IMR-90 (cell line): ENCODE results near the gene TACC2.

Source experiments
- CEBPB ChIP-seq: IDR thresholded peaks from 2 replicates; pipeline ENCODE4 v1.6.1; 2012; ENCODE audit warnings: low read depth, low read length, improper control_type of control experiment
- CTCF ChIP-seq: conservative IDR thresholded peaks from 2 replicates; pipeline ENCODE4 v1.5.1; 2012; ENCODE audit warnings: mild to moderate bottlenecking, low read depth, low read length, improper control_type of control experiment
- ELK1 ChIP-seq: fragments of 150-350 bp; IDR thresholded peaks from 2 replicates; pipeline ENCODE4 v1.6.1; 2016; ENCODE audit warnings: low read depth, mild to moderate bottlenecking, low read length, moderate library complexity, borderline replicate concordance
- FOS ChIP-seq: fragments of 150-350 bp; IDR thresholded peaks from 2 replicates; pipeline ENCODE4 v1.6.1; 2016; ENCODE audit warnings: low read depth, low read length
- MAFK ChIP-seq: IDR thresholded peaks from 2 replicates; pipeline ENCODE4 v1.6.1; 2012; ENCODE audit warnings: low read depth, low read length, improper control_type of control experiment
- MAZ ChIP-seq: IDR thresholded peaks from 2 replicates; pipeline ENCODE4 v1.6.1; 2012; ENCODE audit warnings: low read depth, mild to moderate bottlenecking, low read length, improper control_type of control experiment, moderate library complexity, borderline replicate concordance
- MXI1 ChIP-seq: IDR thresholded peaks from 2 replicates; pipeline ENCODE4 v1.6.1; 2012; ENCODE audit warnings: low read depth, mild to moderate bottlenecking, low read length, moderate library complexity, borderline replicate concordance
- POLR2A ChIP-seq: IDR thresholded peaks from 2 replicates; pipeline ENCODE4 v1.6.1; 2012; ENCODE audit warnings: mild to moderate bottlenecking, low read depth, low read length
- RAD21 ChIP-seq: IDR thresholded peaks from 2 replicates; pipeline ENCODE4 v1.6.1; 2012; ENCODE audit warnings: low read length, improper control_type of control experiment
- RFX5 ChIP-seq: IDR thresholded peaks from 2 replicates; pipeline ENCODE4 v1.8.0; 2012; ENCODE audit warnings: low read depth, mild to moderate bottlenecking, low read length, moderate library complexity

GRCh38 chr10:122055252-122055651 is 66.3 kb downstream of the TACC2 start:
- TF ChIP-seq RAD21 (no peak), POLR2A (no peak), ELK1 (no peak), CTCF (no peak), MAZ (no peak), CEBPB (no peak), MAFK (no peak), MXI1 (no peak), RFX5 (no peak), FOS (no peak)
